ENCODE measurements around the gene FAM210A. TPM values are rescaled to one million over a fixed set of nuclear protein-coding genes. Genes with fewer than 3 reads are reported as not detected.

Gene FAM210A
- total RNA-seq, 1 experiment from 2014 or later, result 142 TPM

DNA sequence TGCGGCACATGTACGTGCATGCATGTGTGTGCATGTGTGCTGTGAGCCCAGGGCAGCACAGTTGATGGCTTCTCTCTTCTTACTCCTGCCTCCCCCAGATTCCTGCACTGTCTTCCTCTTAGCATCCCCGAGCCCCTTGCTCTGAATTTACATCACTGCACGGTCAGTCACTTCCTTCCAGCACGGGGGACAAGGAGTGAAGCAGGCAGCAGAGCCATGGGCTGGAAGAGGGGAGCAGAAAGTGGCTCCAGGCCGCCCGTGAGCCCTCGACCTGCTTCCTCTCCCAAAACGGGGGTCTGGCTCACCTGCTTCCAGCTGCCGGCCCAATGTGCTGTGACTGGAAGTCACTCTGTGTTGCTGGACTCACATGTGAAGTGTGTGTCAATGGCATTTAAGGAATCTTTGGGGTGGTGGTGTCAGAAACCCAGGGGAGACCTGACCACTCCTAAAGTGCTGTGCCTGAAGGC lies 106.1 kb downstream of the FAM210A start:
- in situ Hi-C loops (cut with HindIII; ENCODE audit: low pct_unique_long_range_greater_than_20kb, low sequenced_read_pairs), result no loop called here

DNA sequence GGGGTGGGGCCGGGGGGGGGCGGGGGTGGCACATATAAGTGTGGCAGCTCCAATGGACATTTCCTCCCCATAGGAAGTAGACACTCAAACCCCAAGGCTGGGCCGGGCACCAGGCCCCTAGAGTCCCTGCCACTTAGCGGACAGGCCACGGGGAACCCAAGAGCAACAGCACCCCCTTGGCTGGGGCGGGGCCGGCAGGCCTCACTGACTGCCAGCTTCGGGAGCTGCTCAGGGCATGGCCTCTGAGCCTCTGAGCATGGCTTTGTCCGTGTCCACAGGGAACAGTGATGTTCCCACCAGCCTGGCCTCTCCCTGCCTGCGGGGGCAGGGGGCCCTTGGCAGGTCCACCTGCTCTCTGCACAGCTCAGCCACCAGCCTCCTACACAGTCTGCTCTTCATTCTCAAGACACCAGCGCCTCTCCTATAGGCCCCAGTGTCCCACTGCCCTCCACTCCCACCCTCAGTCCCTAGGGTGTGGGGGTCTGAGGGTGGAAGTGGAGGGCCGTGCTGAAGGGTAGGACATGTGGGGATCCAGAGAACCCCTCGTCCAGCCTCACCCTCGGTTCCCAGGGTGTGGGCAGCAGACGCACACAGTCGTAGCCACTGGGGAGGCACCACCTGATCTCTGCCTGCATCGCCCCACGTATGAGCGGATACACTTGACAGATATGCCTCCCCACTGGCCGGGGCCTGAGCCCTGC lies 106.7 kb downstream of the FAM210A start:
- DNase-seq (ENCODE audit: low read depth, low spot score), result no peak
- in situ Hi-C loops (cut with HindIII; ENCODE audit: low pct_unique_long_range_greater_than_20kb, low sequenced_read_pairs), result no loop called here

More for the DNA sequence above, 106.1 kb downstream of the FAM210A start:
- no peak for DNase-seq (ENCODE audit: low read depth, low spot score)

DNA sequence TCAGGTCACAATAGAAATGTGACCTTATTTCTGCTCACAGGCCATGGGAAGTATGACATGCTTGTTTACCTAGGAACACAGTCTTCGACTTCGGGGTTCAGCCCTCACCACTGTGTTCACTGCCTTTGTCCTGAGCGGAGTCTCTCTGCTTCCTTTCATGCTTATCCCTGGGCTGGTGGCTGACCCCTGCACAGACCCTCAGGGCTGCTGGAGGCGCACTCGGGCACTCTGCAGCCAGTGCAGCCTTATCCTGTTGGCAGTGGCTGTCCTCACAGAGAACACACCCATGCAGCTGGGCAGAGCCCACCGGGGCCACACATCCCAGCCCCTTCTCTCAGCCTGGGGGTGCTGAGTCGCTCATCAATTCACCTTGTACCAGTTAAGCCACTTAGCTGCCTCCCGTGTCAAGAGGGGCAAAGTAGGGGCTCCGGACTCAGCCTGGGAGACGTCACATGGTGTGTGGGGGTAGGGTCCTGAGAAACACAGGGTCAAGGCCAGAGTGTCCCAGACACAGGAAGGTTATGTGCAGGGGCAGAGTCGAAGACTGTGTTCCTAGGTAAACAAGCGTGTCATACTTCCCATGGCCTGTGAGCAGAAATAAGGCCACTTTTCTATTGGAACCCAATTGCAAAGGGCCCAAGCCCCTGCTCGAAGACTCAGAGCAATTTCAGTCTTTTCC lies 107.5 kb downstream of the FAM210A start:
- DNase-seq (ENCODE audit: low read depth, low spot score), result no peak
- in situ Hi-C loops (cut with HindIII; ENCODE audit: low pct_unique_long_range_greater_than_20kb, low sequenced_read_pairs), result no loop called here

DNA sequence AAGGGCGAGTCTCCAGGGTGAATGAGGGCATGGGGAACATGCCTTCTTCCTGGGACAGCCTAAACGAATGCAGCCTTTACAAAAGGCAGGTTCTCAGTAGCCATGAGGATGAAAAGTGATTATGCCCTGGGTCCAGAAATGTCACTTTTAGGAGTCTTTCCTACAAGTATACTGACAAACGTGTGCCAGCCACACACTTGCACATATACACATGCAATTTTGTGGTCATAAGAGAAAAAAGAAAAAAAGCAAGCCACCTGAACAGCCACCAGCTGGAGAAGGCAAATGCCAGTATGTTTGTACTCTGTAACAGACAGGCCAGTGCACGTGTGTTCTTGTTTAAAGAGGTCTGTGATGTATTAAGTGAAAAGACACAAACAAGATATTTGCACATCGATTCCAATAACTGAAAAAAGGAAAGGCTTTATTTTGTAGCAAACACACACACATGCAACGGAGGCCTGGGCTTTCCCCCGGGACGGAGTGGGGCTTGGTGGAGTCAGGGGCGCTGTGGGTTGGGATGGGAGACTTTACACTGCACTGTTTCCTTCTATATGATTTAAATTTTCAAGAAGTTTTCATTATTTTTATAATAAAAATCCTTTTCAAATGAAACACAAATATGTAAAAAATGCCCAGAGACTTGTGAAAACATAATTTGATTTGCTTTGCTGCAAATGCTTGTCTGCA lies 108.4 kb downstream of the FAM210A start:
- in situ Hi-C loops (cut with HindIII; ENCODE audit: low pct_unique_long_range_greater_than_20kb, low sequenced_read_pairs), result no loop called here
- DNase-seq (ENCODE audit: low read depth, low spot score), result no peak

DNA sequence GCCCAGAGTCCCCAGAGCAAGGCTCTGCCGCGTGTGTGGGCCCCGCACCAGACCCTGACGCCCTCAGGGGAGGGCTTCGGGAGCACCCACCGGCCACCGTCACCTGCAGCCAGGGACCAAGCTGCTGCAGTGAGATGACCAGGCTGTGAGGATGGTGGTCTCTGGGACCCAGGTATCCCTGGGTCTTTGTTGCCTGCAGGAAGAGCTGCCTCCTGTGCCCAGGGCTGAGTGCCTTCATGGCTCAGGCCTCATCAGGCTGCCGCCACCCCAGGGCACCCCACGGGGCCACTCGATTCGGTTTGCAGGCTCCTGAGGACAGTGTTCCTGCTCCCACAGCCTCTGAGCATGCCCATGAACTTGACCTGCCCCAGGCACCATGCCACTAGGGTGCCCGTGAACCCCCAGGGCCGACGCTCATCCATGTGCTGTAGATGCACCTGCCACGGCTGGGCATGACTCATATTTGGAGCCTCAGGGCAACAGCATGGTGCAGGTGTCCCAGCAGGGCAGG lies 109.8 kb downstream of the FAM210A start:
- in situ Hi-C loops (cut with HindIII; ENCODE audit: low pct_unique_long_range_greater_than_20kb, low sequenced_read_pairs), result no loop called here

DNA sequence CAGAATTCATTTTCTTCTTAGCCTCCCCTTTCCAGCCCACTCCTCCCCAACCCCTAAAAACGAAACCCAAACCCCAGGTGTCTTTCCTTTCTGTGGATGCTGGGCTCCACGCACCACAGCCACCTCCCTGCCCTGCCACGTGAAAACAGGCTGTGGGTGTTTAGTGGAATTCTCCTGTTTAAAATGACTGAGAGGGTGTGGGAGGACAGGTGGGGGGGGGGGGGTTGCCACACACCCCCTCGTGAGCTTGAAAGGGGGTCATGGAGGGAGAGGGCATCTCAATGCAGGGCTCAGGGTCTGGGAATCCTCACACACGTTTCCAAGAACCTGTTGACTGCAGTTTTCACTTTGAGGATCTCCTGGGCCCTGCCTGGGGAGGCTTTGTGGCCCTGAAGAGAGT lies 110.3 kb downstream of the FAM210A start:
- DNase-seq (ENCODE audit: low read depth, low spot score), result no peak
- in situ Hi-C loops (cut with HindIII; ENCODE audit: low pct_unique_long_range_greater_than_20kb, low sequenced_read_pairs), result no loop called here

More for the DNA sequence above, 109.8 kb downstream of the FAM210A start:
- no peak for DNase-seq (ENCODE audit: low read depth, low spot score)

DNA sequence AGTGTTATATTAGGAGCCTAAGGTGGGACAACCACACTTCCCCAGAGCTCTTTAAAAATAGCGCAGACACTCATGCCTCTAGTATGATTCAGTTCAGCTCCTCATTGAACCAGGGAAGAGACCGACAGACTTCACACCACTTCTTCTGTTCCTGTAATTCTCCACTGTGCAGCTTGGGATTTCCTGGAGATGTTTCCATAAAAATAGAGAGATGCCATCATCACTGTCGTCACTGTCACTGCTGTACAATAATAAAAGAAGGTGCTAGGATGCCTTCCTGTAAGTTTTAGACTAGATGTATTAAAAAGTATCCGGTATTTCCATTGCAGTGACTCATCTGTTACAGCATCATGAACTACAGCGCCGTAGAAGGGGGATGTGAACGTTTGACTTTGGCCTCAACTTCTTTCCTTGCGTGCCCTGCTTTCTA lies 110.9 kb downstream of the FAM210A start:
- no peak for DNase-seq (ENCODE audit: low read depth, low spot score)
- in situ Hi-C loops (cut with HindIII; ENCODE audit: low pct_unique_long_range_greater_than_20kb, low sequenced_read_pairs), result no loop called here

DNA sequence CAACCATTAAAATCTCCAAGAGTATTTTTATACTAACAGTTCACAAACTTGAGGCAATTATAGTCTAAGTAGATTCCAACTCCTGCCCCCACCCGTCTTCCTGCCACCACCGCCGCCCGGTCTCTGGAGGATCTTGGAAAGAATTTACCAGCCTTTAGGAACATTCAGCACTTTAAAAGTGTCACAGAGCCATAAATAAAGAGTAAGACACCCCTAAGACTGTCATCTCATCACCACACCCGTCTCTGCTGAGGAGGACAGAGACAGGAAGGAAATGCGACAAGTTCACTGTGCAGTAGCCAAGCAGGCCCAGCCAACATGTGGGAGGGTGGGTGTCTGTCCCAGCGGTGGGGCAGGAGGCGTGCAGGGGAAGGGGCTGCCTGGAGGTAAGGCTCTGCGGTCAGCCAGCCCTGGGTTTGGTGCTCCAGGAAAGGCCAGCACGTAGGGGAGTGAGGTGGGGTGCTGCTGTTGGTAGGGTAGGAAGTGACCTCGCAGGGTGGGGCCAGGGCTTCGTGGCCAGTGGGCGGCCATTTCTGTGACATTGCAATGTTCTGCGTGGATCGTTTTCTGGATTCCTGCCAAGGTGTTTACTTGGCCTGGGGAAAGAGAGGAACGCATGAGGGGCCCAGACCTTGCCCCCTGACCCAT lies 111.6 kb downstream of the FAM210A start:
- DNase-seq (ENCODE audit: low read depth, low spot score), result no peak
- in situ Hi-C loops (cut with HindIII; ENCODE audit: low pct_unique_long_range_greater_than_20kb, low sequenced_read_pairs), result no loop called here

DNA sequence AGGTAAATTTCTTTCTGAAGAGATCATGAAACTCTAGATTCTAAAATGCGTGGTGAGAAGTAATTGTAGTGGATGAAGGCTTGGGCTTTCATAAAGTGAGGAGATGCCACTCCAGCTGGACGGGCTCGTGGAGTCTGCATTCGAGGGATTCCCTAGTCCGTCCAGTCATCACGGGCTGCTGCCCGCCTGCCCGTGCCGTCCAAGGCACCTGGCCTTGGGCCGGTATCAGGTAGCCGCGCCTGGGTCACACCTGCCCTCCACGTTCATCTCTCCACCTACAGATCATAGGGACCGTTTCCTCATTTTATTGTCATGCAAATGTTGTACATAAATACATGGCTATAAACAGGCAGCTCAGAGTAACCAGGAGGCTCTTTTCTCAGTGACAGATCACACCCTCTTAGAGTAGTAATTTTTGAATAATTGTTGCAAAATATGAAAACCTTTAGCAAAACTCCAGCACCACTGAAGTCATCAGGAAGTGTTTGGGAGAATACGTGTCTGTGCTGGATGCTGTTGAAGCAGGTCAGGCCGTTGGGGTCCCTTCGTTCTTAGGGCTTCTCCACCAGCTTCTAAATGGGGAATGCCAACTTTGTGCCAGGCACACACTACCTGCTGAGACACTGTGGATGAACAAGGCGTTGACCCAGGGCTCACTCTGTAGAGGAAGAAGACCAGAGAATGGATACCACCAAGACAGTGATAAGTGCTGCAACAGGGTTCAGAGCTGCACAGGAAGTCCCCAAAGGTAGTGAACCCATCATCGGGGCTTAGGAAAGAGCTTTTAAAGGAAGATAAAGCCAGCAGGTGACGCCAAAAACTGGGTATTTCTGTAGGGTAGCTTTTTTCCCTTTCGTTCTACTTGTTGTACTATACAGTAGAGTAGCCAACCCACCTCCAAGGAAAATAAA lies 112.5 kb downstream of the FAM210A start:
- in situ Hi-C loops (cut with HindIII; ENCODE audit: low pct_unique_long_range_greater_than_20kb, low sequenced_read_pairs), result no loop called here
- no peak for DNase-seq (ENCODE audit: low read depth, low spot score)

Small RNA genes within 50 kb of the gene (small RNA-seq; reads per million reads assigned to genes)
- gene AP001525.1 (0 to 0.02 reads per million in 2 experiments), gene RN7SL362P (0 reads per million in 2 experiments)

Other genes with a start within 250 kb of the FAM210A start
- 80.9 and 90.1 TPM in 2 replicates for gene RNMT, start 115 bp upstream of the FAM210A start, total RNA-seq (2014; rRNA removed; shearing (Covaris generic))
- not detected in 2 replicates for gene MC5R, start 97.6 kb upstream of the FAM210A start, total RNA-seq (2014; rRNA removed; shearing (Covaris generic))
- not detected in 2 replicates for gene MC2R, start 189.0 kb upstream of the FAM210A start, total RNA-seq (2014; rRNA removed; shearing (Covaris generic))